Measurements from ENCODE around the gene DLGAP1. TPM values are rescaled to one million over a fixed set of nuclear protein-coding genes. Genes with fewer than 3 reads are reported as not detected.

DLGAP1 gene
- total and polyA plus RNA-seq, 4 donors = 0.06 to 1.2 (median 0.17) TPM; not detected in 1

DNA sequence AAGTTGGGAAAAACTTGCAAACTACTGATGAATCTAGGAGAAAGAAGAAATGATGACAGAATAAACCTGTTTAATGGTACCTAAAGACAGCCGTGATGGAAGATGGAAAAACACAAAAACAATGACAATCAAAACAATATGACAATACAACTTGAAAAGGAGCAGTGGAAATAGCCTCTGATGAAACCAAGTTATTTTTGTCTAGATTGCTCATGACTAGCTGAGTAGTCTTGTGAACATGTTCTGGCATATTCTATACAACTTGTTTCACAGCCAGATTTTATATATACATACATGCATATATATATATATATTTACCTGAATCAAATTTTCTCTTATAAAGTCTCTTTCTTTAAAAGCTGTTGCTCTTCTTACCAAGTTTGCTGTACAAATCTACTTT, 566.0 kb downstream of the DLGAP1 start:
- no peaks in the 10 kb centered on the region for H3K36me3 ChIP-seq (ENCODE audit: control insufficient read depth in 4 of 4, insufficient read depth in 3 of 4, low read depth in 1 of 4, low read length in 3 of 4)
- no peaks in the 10 kb centered on the region for H3K4me1 ChIP-seq (ENCODE audit: control insufficient read depth in 4 of 4, insufficient read depth in 4 of 4, low read length in 3 of 4)
- H3K27me3 ChIP-seq (ENCODE audit: control insufficient read depth in 4 of 4, insufficient read depth in 4 of 4, low read length in 3 of 4) = peaks cover 0 to 2% (median 0%) of the 10 kb centered on the region in 4 donors
- TF ChIP-seq HNF4G (IDR thresholded peaks at IDR 0.05) = no peak
- no peak for TF ChIP-seq YY1 (IDR thresholded peaks at IDR 0.05)
- TF ChIP-seq TAF1 (conservative IDR thresholded peaks at IDR 0.05) = no peak
- TF ChIP-seq, protein P1, sequence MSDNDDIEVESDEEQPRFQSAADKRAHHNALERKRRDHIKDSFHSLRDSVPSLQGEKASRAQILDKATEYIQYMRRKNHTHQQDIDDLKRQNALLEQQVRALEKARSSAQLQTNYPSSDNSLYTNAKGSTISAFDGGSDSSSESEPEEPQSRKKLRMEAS (IDR thresholded peaks at IDR 0.05) = no peak
- TF ChIP-seq REST (IDR thresholded peaks at IDR 0.05) = no peak
- TF ChIP-seq, protein P2, sequence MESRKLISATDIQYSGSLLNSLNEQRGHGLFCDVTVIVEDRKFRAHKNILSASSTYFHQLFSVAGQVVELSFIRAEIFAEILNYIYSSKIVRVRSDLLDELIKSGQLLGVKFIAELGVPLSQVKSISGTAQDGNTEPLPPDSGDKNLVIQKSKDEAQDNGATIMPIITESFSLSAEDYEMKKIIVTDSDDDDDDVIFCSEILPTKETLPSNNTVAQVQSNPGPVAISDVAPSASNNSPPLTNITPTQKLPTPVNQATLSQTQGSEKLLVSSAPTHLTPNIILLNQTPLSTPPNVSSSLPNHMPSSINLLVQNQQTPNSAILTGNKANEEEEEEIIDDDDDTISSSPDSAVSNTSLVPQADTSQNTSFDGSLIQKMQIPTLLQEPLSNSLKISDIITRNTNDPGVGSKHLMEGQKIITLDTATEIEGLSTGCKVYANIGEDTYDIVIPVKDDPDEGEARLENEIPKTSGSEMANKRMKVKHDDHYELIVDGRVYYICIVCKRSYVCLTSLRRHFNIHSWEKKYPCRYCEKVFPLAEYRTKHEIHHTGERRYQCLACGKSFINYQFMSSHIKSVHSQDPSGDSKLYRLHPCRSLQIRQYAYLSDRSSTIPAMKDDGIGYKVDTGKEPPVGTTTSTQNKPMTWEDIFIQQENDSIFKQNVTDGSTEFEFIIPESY (IDR thresholded peaks at IDR 0.05) = no peak
- TF ChIP-seq, protein P3, sequence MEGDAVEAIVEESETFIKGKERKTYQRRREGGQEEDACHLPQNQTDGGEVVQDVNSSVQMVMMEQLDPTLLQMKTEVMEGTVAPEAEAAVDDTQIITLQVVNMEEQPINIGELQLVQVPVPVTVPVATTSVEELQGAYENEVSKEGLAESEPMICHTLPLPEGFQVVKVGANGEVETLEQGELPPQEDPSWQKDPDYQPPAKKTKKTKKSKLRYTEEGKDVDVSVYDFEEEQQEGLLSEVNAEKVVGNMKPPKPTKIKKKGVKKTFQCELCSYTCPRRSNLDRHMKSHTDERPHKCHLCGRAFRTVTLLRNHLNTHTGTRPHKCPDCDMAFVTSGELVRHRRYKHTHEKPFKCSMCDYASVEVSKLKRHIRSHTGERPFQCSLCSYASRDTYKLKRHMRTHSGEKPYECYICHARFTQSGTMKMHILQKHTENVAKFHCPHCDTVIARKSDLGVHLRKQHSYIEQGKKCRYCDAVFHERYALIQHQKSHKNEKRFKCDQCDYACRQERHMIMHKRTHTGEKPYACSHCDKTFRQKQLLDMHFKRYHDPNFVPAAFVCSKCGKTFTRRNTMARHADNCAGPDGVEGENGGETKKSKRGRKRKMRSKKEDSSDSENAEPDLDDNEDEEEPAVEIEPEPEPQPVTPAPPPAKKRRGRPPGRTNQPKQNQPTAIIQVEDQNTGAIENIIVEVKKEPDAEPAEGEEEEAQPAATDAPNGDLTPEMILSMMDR (IDR thresholded peaks at IDR 0.05; ENCODE audit: low read depth, low read length, missing input control) = no peak
- TF ChIP-seq RXRA (IDR thresholded peaks at IDR 0.05) = no peak
- TF ChIP-seq JUND (IDR thresholded peaks at IDR 0.05) = no peak
- no peak for TF ChIP-seq HNF4A (conservative IDR thresholded peaks at IDR 0.05)
- no peak for TF ChIP-seq FOXA2 (IDR thresholded peaks at IDR 0.05)
- no peak for TF ChIP-seq RAD21 (IDR thresholded peaks at IDR 0.05)
- TF ChIP-seq EGR1 (IDR thresholded peaks at IDR 0.05; ENCODE audit: low read depth in 2 of 2) = no peak
- no peak for TF ChIP-seq NR2F2 (IDR thresholded peaks at IDR 0.05)
- no peak for TF ChIP-seq GABPA (IDR thresholded peaks at IDR 0.05 in 1 of 2, conservative IDR thresholded peaks at IDR 0.05 in 1 of 2)
- TF ChIP-seq, protein P4, sequence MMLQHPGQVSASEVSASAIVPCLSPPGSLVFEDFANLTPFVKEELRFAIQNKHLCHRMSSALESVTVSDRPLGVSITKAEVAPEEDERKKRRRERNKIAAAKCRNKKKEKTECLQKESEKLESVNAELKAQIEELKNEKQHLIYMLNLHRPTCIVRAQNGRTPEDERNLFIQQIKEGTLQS (IDR thresholded peaks at IDR 0.05) = no peak
- no peak for TF ChIP-seq FOXA1 (IDR thresholded peaks at IDR 0.05)
- TF ChIP-seq SP1 (IDR thresholded peaks at IDR 0.05) = no peak
- H3K27ac ChIP-seq (ENCODE audit: low read depth in 1 of 2, low read length in 2 of 2) = no peak overlapping the region
- no peaks in the 10 kb centered on the region for H3K9me3 ChIP-seq (ENCODE audit: control insufficient read depth in 4 of 4, low read length in 3 of 4)
- DNase-seq (ENCODE audit: low spot score) = no peak
- WGBS = 89% methylated on average over 1 of the region's 1 CpG
- no peak overlapping the region for H3K9ac ChIP-seq (ENCODE audit: low read depth in 1 of 2, low read length in 2 of 2)
- no peak overlapping the region for H3K4me3 ChIP-seq (ENCODE audit: low read depth in 1 of 3, low read length in 3 of 3)

Measured in liver (tissue), 9 donors.